Endothelial cell of umbilical vein (primary cell): ENCODE measurements around the gene CYTH1. TPM values are rescaled to one million over a fixed set of nuclear protein-coding genes. Genes with fewer than 3 reads are reported as not detected.

ENCODE experiments used
- BruUV-seq: library from RNA; stranded (reverse); fragments of 400-500 nt; replicated peaks from 2 replicates; lab custom pipeline; 2021; lab: Mats Ljungman, UMichigan
- CTCF ChIA-PET: fragments of 300-600, 350-600 bp; sonication (Branson Sonifier 250); formaldehyde crosslinking; loops from one replicate; lab custom pipeline; 2021; ENCODE audit warnings: antibody characterized with exemption, inconsistent platforms; lab: Charles Lee
- POLR2A ChIA-PET: fragments of 300-600, 350-600 bp; sonication (Branson Sonifier 250); formaldehyde crosslinking; loops from one replicate; lab custom pipeline; 2021; ENCODE audit warnings: antibody characterized with exemption, inconsistent platforms; lab: Charles Lee
- DNase-seq: peaks from one replicate; pipeline ENCODE4 v3.0.0-alpha.2; 2011; ENCODE audit warnings: low read depth, low spot score
- FAIRE-seq: peaks from 2 replicates; lab custom pipeline; 2011; peaks lifted over from hg19 to GRCh38; lab: Jason Lieb, UNC
- H2AFZ ChIP-seq: 2 replicates; pipeline ENCODE4 v1.6.0; 2012; ENCODE audit warnings: low read depth, low read length, control low read depth, inconsistent platforms
- H3K27ac ChIP-seq: 2 replicates; pipeline ENCODE4 v1.5.1; 2011; ENCODE audit warnings: low read depth, mild to moderate bottlenecking, control low read depth, low read length, moderate library complexity; ENCODE audit not compliant: insufficient read depth
- H3K27me3 ChIP-seq, 2 experiments: 2 replicates each; pipeline versions ENCODE4 v1.6.0 to v1.6.1; 2011; ENCODE audit warnings: low read length in 2 of 2, mixed read lengths in 1 of 2; ENCODE audit not compliant: control insufficient read depth in 2 of 2, insufficient read depth in 2 of 2
- H3K36me3 ChIP-seq, 2 experiments: 2 replicates in 1 of 2; 3 replicates in 1 of 2; pipeline ENCODE4 v1.5.1; 2011; ENCODE audit warnings: low read length in 2 of 2, mild to moderate bottlenecking in 1 of 2, moderate library complexity in 1 of 2; ENCODE audit not compliant: control insufficient read depth in 2 of 2, insufficient read depth in 2 of 2; ENCODE audit errors: extremely low read depth in 1 of 2
- H3K4me1 ChIP-seq: 3 replicates; pipeline ENCODE4 v1.5.1; 2011; ENCODE audit warnings: mild to moderate bottlenecking, low read length; ENCODE audit not compliant: control insufficient read depth, insufficient read depth; ENCODE audit errors: extremely low read depth
- H3K4me2 ChIP-seq: 2 replicates; pipeline ENCODE4 v1.6.1; 2011; ENCODE audit warnings: low read length, control low read depth, mixed read lengths; ENCODE audit not compliant: insufficient read depth
- H3K4me3 ChIP-seq, 3 experiments: fragments of 200-600 bp in 1 of 3; sonication (generic), shearing (Covaris generic) in 1 of 3; replicated peaks in 1 of 3; 2 replicates each; pipeline ENCODE4 v1.5.1; 2011 to 2016; ENCODE audit warnings: control low read depth in 3 of 3, low read length in 3 of 3, mild to moderate bottlenecking in 2 of 3, inconsistent platforms in 1 of 3, low read depth in 1 of 3, moderate library complexity in 1 of 3; ENCODE audit not compliant: insufficient read depth in 1 of 3
- H3K79me2 ChIP-seq: 2 replicates; pipeline ENCODE4 v1.6.0; 2012; ENCODE audit warnings: low read length, inconsistent platforms; ENCODE audit not compliant: control insufficient read depth, insufficient read depth
- H3K9ac ChIP-seq: replicated peaks from 2 replicates; pipeline ENCODE3; 2011; ENCODE audit warnings: low read length, control low read depth; ENCODE audit not compliant: insufficient read depth; ENCODE audit errors: extremely low read depth
- H3K9me1 ChIP-seq: replicated peaks from 3 replicates; pipeline ENCODE4 v1.6.0; 2011; ENCODE audit warnings: mild to moderate bottlenecking, low read length; ENCODE audit not compliant: control insufficient read depth, insufficient read depth; ENCODE audit errors: extremely low read depth
- H3K9me3 ChIP-seq: replicated peaks from 2 replicates; pipeline ENCODE4 v1.5.1; 2012; ENCODE audit warnings: low read length, inconsistent platforms; ENCODE audit not compliant: control insufficient read depth, insufficient read depth
- H4K20me1 ChIP-seq: replicated peaks from 2 replicates; pipeline ENCODE3; 2011; ENCODE audit warnings: mild to moderate bottlenecking, low read length; ENCODE audit not compliant: control insufficient read depth, insufficient read depth; ENCODE audit errors: extremely low read depth
- EZH2 ChIP-seq: IDR thresholded peaks from 2 replicates; pipeline ENCODE4 v1.6.1; 2012; ENCODE audit warnings: borderline replicate concordance, low read depth, mild to moderate bottlenecking, moderate library complexity, low read length, inconsistent platforms; ENCODE audit not compliant: severe bottlenecking
- FOS ChIP-seq: IDR thresholded peaks from 2 replicates; pipeline ENCODE4 v1.6.1; 2011; ENCODE audit warnings: mild to moderate bottlenecking, low read length, moderate library complexity, borderline replicate concordance; ENCODE audit not compliant: insufficient read depth
- GATA2 ChIP-seq: IDR thresholded peaks from 2 replicates; pipeline ENCODE4 v1.7.0; 2011; ENCODE audit warnings: low read depth, mild to moderate bottlenecking, moderate library complexity, mixed read lengths, low read length; ENCODE audit not compliant: insufficient read length, insufficient read depth
- JUN ChIP-seq: IDR thresholded peaks from 2 replicates; pipeline ENCODE4 v1.6.1; 2011; ENCODE audit warnings: borderline replicate concordance, low read depth; ENCODE audit not compliant: insufficient read length, insufficient read depth
- MYC ChIP-seq: IDR thresholded peaks from one replicate; pipeline ENCODE4 v1.6.1; 2011; ENCODE audit warnings: mild to moderate bottlenecking, low read depth, low read length
- POLR2A ChIP-seq: IDR thresholded peaks from 2 replicates; pipeline ENCODE4 v1.6.1; 2012; ENCODE audit warnings: low read depth, mild to moderate bottlenecking, control low read depth, low read length
- POLR2AphosphoS5 ChIP-seq: IDR thresholded peaks from 2 replicates; pipeline ENCODE4 v1.6.1; 2012; ENCODE audit warnings: low read depth, mild to moderate bottlenecking, control low read depth, low read length, moderate library complexity; ENCODE audit not compliant: insufficient read depth
- dilution Hi-C: fragments of 300-500 bp; cut with MboI; formaldehyde crosslinking; loops from one replicate; pipeline ENCODE4 v1.15.0; 2019; ENCODE audit warnings: low sequenced_read_pairs; ENCODE audit not compliant: extremely low pct_ligation_motif_present
- intact Hi-C: fragments of 100-400 bp; cut with micrococcal nuclease; formaldehyde crosslinking; loops from one replicate; pipeline ENCODE4 v1.10.0; 2022
- polyA plus RNA-seq, 4 experiments: library from polyadenylated mRNA; depleted of rRNA in 3 of 4; stranded (reverse) in 3 of 4; unstranded in 1 of 4; fragments of >200 nt; gene quantifications; 2 replicates each; pipeline versions ENCODE4 v1.2.1 to v1.2.3, GENCODE V29; 2011 to 2012; ENCODE audit warnings: missing spikeins in 1 of 4
- total RNA-seq: library from RNA; stranded (reverse); gene quantifications from 2 replicates; pipeline ENCODE4 v1.2.3, GENCODE V29; 2021
- TF ChIP-seq, protein P1 (sequence below): IDR thresholded peaks from 2 replicates; pipeline ENCODE4 v1.6.1; 2011; ENCODE audit not compliant: insufficient read depth, insufficient read length
- TF ChIP-seq, protein P2 (sequence below), 2 donors: IDR thresholded peaks; 1 replicate in 1 of 2; 2 replicates in 1 of 2; pipeline ENCODE4 v1.5.1; 2011; ENCODE audit warnings: low read length in 2 of 2, mild to moderate bottlenecking in 2 of 2, moderate library complexity in 2 of 2, control low read depth in 1 of 2, inconsistent platforms in 1 of 2, low read depth in 1 of 2; ENCODE audit not compliant: insufficient read depth in 1 of 2; ENCODE audit errors: extremely low read depth in 1 of 2

Gene CYTH1
- total and polyA plus RNA-seq, 2 donors (not counting 3 experiments of a cell fraction or from before 2014, with no cell fraction given): 35.9 to 49.9 TPM

DNA sequence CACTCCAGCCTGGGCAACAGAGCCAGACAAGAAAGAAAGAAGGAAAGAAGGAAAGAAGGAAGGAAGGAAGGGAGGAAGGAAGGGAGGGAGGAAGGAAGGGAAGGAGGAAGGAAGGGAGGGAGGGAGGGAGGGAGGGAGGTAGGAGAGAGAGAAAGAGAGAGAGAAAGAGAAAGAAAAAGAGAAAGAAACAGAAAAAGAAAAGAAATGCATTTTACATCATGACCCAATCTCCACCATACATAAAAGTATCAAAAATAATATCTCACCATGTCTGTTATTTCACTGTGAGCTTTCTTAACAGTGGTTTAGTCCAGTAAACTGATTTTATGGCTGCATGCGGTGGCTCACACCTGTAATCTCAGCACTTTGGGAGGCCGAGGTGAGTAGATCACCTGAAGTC is 70.0 kb downstream of the CYTH1 start:
- dilution Hi-C loops (no loop called here), intact Hi-C loops (no loop called here)
- Histone ChIP-seq H3K4me1 (peaks cover 33% of the 10 kb centered on the region), H3K27ac (no peak overlapping the region), H3K9ac (no peak overlapping the region), H3K79me2 (peaks cover 27% of the 10 kb centered on the region), H3K4me3 (no peak overlapping the region), H3K9me3 (no peaks in the 10 kb centered on the region), H3K36me3 (peaks cover 0 to 3% of the 10 kb centered on the region in 2 experiments), H3K9me1 (no peaks in the 10 kb centered on the region), H3K27me3 (no peaks in the 10 kb centered on the region), H2AFZ (no peak overlapping the region), H4K20me1 (no peaks in the 10 kb centered on the region), H3K4me2 (no peak overlapping the region)
- no peak for FAIRE-seq
- BruUV-seq: no TSS peak
- TF ChIP-seq GATA2: no peak
- TF ChIP-seq JUN: no peak
- TF ChIP-seq, protein P1, sequence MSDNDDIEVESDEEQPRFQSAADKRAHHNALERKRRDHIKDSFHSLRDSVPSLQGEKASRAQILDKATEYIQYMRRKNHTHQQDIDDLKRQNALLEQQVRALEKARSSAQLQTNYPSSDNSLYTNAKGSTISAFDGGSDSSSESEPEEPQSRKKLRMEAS: no peak
- no peak for TF ChIP-seq EZH2
- TF ChIP-seq POLR2A: no peak
- no peak for TF ChIP-seq FOS
- no peak for TF ChIP-seq POLR2AphosphoS5
- TF ChIP-seq, protein P2, sequence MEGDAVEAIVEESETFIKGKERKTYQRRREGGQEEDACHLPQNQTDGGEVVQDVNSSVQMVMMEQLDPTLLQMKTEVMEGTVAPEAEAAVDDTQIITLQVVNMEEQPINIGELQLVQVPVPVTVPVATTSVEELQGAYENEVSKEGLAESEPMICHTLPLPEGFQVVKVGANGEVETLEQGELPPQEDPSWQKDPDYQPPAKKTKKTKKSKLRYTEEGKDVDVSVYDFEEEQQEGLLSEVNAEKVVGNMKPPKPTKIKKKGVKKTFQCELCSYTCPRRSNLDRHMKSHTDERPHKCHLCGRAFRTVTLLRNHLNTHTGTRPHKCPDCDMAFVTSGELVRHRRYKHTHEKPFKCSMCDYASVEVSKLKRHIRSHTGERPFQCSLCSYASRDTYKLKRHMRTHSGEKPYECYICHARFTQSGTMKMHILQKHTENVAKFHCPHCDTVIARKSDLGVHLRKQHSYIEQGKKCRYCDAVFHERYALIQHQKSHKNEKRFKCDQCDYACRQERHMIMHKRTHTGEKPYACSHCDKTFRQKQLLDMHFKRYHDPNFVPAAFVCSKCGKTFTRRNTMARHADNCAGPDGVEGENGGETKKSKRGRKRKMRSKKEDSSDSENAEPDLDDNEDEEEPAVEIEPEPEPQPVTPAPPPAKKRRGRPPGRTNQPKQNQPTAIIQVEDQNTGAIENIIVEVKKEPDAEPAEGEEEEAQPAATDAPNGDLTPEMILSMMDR (IDR thresholded peaks at IDR 0.05; ENCODE audit: extremely low read depth in 1 of 2, insufficient read depth in 1 of 2, low read depth in 1 of 2, low read length in 2 of 2): no peak
- TF ChIP-seq MYC: no peak
- ChIA-PET CTCF (interaction anchor here (1.1 to 1.4 kb wide), 2 partner anchors 12 to 215 kb away, joined by 4 read pairs; no protein-coding TSS in a partner anchor), POLR2A (interaction anchor here (0.6 kb wide), 1 partner anchor 74 kb away, joined by 6 read pairs; no protein-coding TSS in a partner anchor)
- no peak for DNase-seq
